Liver (tissue), 9 donors: ENCODE data around the gene GNG3. TPM values are rescaled to one million over a fixed set of nuclear protein-coding genes. Genes with fewer than 3 reads are reported as not detected.
"Not testable (repeated sequence)": the region's sequence is repeated elsewhere in the genome, so short reads cannot be mapped to it uniquely, and the experiment has no call there.

Experiments
- DNase-seq: peaks from one replicate; pipeline ENCODE4 v3.0.0-alpha.2; 2017; ENCODE audit warnings: low spot score
- H3K27ac ChIP-seq, 2 donors: one replicate each; pipeline ENCODE4 v1.7.0; 2013; ENCODE audit warnings: inconsistent platforms in 2 of 2, low read length in 2 of 2, control low read depth in 1 of 2, low read depth in 1 of 2, mild to moderate bottlenecking in 1 of 2
- H3K27me3 ChIP-seq, 4 donors: one replicate each; pipeline versions ENCODE4 v1.6.1 to v1.7.0; 2013; ENCODE audit warnings: low read length in 3 of 4, inconsistent platforms in 1 of 4, mild to moderate bottlenecking in 1 of 4, moderate library complexity in 1 of 4; ENCODE audit not compliant: control insufficient read depth in 4 of 4, insufficient read depth in 4 of 4
- H3K36me3 ChIP-seq, 4 donors: one replicate each; pipeline versions ENCODE4 v1.6.1 to v1.7.0; 2013; ENCODE audit warnings: low read length in 3 of 4, mild to moderate bottlenecking in 3 of 4, low read depth in 1 of 4, moderate library complexity in 1 of 4; ENCODE audit not compliant: control insufficient read depth in 4 of 4, insufficient read depth in 3 of 4
- H3K4me1 ChIP-seq, 4 donors: one replicate each; pipeline versions ENCODE4 v1.6.1 to v1.7.0; 2013; ENCODE audit warnings: low read length in 3 of 4, mild to moderate bottlenecking in 3 of 4, moderate library complexity in 1 of 4; ENCODE audit not compliant: control insufficient read depth in 4 of 4, insufficient read depth in 4 of 4
- H3K4me3 ChIP-seq, 3 donors: one replicate each; pipeline versions ENCODE4 v1.6.1 to v1.7.0; 2013; ENCODE audit warnings: low read length in 3 of 3, control low read depth in 1 of 3, low read depth in 1 of 3, mild to moderate bottlenecking in 1 of 3
- H3K9ac ChIP-seq, 2 donors: one replicate each; pipeline ENCODE4 v1.7.0; 2013; ENCODE audit warnings: low read length in 2 of 2, mild to moderate bottlenecking in 2 of 2, moderate library complexity in 2 of 2, control low read depth in 1 of 2, low read depth in 1 of 2
- H3K9me3 ChIP-seq, 4 donors: one replicate each; pipeline versions ENCODE4 v1.6.1 to v1.7.0; 2013; ENCODE audit warnings: low read length in 3 of 4; ENCODE audit not compliant: control insufficient read depth in 4 of 4
- EGR1 ChIP-seq, 2 donors: IDR thresholded peaks; 2 replicates each; pipeline ENCODE4 v1.6.1; 2016 to 2018; ENCODE audit warnings: antibody characterized with exemption in 2 of 2, low read depth in 2 of 2
- FOXA1 ChIP-seq: IDR thresholded peaks from 2 replicates; pipeline ENCODE4 v1.6.1; 2016; ENCODE audit warnings: antibody characterized with exemption
- FOXA2 ChIP-seq: IDR thresholded peaks from 2 replicates; pipeline ENCODE4 v1.6.1; 2016; ENCODE audit warnings: antibody characterized with exemption
- HNF4A ChIP-seq, 2 donors: conservative IDR thresholded peaks; 2 replicates each; pipeline ENCODE4 v1.6.1; 2016; ENCODE audit warnings: antibody characterized with exemption in 2 of 2, mild to moderate bottlenecking in 2 of 2
- HNF4G ChIP-seq: IDR thresholded peaks from 2 replicates; pipeline ENCODE4 v1.6.1; 2016; ENCODE audit warnings: antibody characterized with exemption
- JUND ChIP-seq, 2 donors: IDR thresholded peaks; 2 replicates each; pipeline ENCODE4 v1.6.1; 2016; ENCODE audit warnings: antibody characterized with exemption in 2 of 2
- NR2F2 ChIP-seq: IDR thresholded peaks from 2 replicates; pipeline ENCODE4 v1.6.1; 2016; ENCODE audit warnings: antibody characterized with exemption
- RAD21 ChIP-seq, 2 donors: IDR thresholded peaks; 2 replicates each; pipeline ENCODE4 v1.6.1; 2016; ENCODE audit warnings: antibody characterized with exemption in 2 of 2, mild to moderate bottlenecking in 2 of 2
- TAF1 ChIP-seq: conservative IDR thresholded peaks from 2 replicates; pipeline ENCODE4 v1.6.1; 2016; ENCODE audit warnings: antibody characterized with exemption, mild to moderate bottlenecking
- YY1 ChIP-seq: IDR thresholded peaks from 2 replicates; pipeline ENCODE4 v1.6.1; 2016; ENCODE audit warnings: antibody characterized with exemption, mild to moderate bottlenecking
- WGBS: extraction: QIAGEN DNeasy Blood & Tissue Kit; methylation state at CpG from one replicate; pipeline ENCODE4 v1.1.7; 2013; 5-methylcytosine and 5-hydroxymethylcytosine counted together
- polyA plus RNA-seq, 2 donors: library from polyadenylated mRNA; stranded (reverse) in 1 of 2; unstranded in 1 of 2; fragments of 200-250 nt in 1 of 2; fragments of >200 nt in 1 of 2; fragmentation: Nextera tagmentation in 1 of 2; extraction: Ambion mirVana in 1 of 2; gene quantifications; one replicate each; pipeline versions ENCODE4 v1.2.1 to v1.2.3, GENCODE V29; 2013 to 2015
- total RNA-seq, 2 donors: library from RNA; depleted of rRNA; stranded (reverse); fragments of >200 nt; gene quantifications; one replicate each; pipeline ENCODE4 v1.2.3, GENCODE V29; 2014
- TF ChIP-seq, protein P1 (sequence below): IDR thresholded peaks from 2 replicates; pipeline ENCODE4 v1.6.1; 2016; ENCODE audit warnings: antibody characterized with exemption
- TF ChIP-seq, protein P2 (sequence below): IDR thresholded peaks from 2 replicates; pipeline ENCODE4 v1.6.1; 2016; ENCODE audit warnings: antibody characterized with exemption
- TF ChIP-seq, protein P3 (sequence below): IDR thresholded peaks from 2 replicates; pipeline ENCODE4 v1.6.1; 2016; ENCODE audit warnings: antibody characterized with exemption
- TF ChIP-seq, protein P4 (sequence below): IDR thresholded peaks from 2 replicates; pipeline ENCODE4 v1.6.1; 2016; ENCODE audit warnings: antibody characterized with exemption, mild to moderate bottlenecking
- TF ChIP-seq, protein P5 (sequence below): fragments of 150-350 bp; IDR thresholded peaks from 2 replicates; pipeline ENCODE4 v1.5.1; 2017; ENCODE audit warnings: improper control_type of control experiment, low read depth, low read length; ENCODE audit not compliant: missing input control
- donor health status: healthy.
- donor health status: healthy.
- donor health status: healthy.
- donor health status: healthy.
- donor health status: healthy.

GNG3 gene
- total and polyA plus RNA-seq, 4 donors, result 0.19 TPM; not detected in 3

DNA sequence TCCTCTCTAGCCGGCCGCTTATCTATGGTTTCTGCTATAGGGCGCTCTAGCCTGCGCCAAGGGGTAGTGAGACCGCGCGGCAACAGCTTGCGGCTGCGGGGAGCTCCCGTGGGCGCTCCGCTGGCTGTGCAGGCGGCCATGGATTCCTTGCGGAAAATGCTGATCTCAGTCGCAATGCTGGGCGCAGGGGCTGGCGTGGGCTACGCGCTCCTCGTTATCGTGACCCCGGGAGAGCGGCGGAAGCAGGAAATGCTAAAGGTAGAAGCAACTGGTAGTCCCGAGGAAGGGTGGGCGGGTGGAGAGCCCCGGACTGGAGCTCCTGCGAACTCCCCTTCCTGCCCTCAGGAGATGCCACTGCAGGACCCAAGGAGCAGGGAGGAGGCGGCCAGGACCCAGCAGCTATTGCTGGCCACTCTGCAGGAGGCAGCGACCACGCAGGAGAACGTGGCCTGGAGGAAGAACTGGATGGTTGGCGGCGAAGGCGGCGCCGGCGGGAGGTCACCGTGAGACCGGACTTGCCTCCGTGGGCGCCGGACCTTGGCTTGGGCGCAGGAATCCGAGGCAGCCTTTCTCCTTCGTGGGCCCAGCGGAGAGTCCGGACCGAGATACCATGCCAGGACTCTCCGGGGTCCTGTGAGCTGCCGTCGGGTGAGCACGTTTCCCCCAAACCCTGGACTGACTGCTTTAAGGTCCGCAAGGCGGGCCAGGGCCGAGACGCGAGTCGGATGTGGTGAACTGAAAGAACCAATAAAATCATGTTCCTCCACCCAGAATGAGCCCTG is 35.7 kb upstream of the GNG3 start, which contains the start of the genes LBHD1 and UQCC3 (continued):
- TF ChIP-seq, protein P1, sequence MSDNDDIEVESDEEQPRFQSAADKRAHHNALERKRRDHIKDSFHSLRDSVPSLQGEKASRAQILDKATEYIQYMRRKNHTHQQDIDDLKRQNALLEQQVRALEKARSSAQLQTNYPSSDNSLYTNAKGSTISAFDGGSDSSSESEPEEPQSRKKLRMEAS, result no peak
- TF ChIP-seq FOXA1 (peak; percentile 38), YY1 (peak; percentile 91)

DNA sequence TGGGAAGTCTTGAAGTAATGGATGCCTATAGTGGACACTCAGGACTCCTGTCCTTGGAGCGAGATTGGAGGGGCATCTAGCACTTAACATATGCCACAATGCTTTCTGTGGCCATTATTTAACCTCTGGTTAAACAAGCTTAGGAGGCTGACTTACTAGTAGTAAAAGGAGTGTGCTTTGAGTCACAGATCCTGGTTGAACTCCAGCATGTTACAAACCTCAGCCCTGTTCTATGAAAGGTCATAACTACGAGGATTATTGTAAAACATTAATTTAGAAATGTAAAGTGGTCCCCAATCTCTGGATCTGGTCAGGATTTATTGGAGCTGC is 34.3 kb upstream of the GNG3 start:
- DNase-seq, result no peak
- 72% methylated on average over 2 of the region's 2 CpGs for WGBS
- Histone ChIP-seq H3K9ac (no peak overlapping the region), H3K36me3 (peaks cover 0 to 6% (median 3%) of the 10 kb centered on the region in 4 donors), H3K27ac (no peak overlapping the region), H3K4me1 (peaks cover 11 to 60% (median 49%) of the 10 kb centered on the region in 4 donors), H3K4me3 (no peak overlapping the region), H3K27me3 (no peaks in the 10 kb centered on the region), H3K9me3 (no peaks in the 10 kb centered on the region)
- TF ChIP-seq, protein P2, sequence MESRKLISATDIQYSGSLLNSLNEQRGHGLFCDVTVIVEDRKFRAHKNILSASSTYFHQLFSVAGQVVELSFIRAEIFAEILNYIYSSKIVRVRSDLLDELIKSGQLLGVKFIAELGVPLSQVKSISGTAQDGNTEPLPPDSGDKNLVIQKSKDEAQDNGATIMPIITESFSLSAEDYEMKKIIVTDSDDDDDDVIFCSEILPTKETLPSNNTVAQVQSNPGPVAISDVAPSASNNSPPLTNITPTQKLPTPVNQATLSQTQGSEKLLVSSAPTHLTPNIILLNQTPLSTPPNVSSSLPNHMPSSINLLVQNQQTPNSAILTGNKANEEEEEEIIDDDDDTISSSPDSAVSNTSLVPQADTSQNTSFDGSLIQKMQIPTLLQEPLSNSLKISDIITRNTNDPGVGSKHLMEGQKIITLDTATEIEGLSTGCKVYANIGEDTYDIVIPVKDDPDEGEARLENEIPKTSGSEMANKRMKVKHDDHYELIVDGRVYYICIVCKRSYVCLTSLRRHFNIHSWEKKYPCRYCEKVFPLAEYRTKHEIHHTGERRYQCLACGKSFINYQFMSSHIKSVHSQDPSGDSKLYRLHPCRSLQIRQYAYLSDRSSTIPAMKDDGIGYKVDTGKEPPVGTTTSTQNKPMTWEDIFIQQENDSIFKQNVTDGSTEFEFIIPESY, result no peak
- no peak for TF ChIP-seq TAF1

DNA sequence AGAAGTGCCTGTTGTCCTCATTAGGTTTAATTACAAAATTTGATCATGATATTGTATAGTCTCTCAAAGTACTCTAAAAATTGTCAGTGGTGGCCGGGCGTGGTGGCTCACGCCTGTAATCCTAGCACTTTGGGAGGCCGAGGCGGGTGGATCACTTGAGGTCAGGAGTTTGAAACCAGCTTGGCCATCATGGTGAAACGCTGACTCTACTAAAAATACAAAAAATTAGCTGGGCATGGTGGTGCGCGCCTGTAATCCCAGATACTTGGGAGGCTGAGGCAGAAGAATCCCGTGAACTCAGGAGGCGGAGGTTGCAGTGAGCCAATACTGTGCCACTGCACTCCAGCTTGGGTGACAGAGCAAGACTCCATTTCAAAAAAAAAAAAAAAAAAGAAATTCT is 32.1 kb upstream of the GNG3 start:
- not testable (repeated sequence) for H3K27ac ChIP-seq, H3K27me3 ChIP-seq, H3K4me3 ChIP-seq, H3K36me3 ChIP-seq, DNase-seq, H3K9ac ChIP-seq, H3K9me3 ChIP-seq
- WGBS, result 90% methylated on average over 10 of the region's 10 CpGs
- peaks cover 10 to 58% (median 46%) of the 10 kb centered on the region in 4 donors for H3K4me1 ChIP-seq

DNA sequence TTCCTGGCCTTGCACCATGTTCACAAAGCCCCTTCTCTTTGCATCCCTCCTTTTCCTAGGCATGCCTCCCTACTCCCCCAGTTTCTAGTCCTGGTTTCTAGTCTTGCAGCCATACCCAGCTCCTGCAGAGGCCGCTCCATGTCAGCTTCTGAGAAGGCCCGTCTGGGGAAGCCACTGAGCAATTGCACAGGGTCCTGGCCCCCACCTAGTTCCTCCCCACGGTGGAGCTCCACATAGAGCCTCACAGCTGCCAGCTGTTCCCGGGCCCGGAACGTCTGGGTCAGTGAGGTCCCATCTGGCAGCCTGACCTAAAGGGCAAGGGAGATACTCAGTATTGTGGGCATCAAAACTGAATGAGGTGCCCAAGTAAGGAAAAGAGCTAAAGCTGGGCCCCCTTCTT is 30.8 kb upstream of the GNG3 start:
- Histone ChIP-seq H3K27me3 (no peaks in the 10 kb centered on the region), H3K9me3 (no peaks in the 10 kb centered on the region), H3K4me1 (peaks cover 7 to 50% (median 42%) of the 10 kb centered on the region in 4 donors), H3K4me3 (no peak overlapping the region), H3K27ac (no peak overlapping the region), H3K9ac (no peak overlapping the region), H3K36me3 (peaks cover 0 to 6% (median 3%) of the 10 kb centered on the region in 4 donors)
- 57% methylated on average over 6 of the region's 6 CpGs for WGBS
- TF ChIP-seq EGR1 (IDR thresholded peaks at IDR 0.05; ENCODE audit: low read depth in 2 of 2), result no peak
- TF ChIP-seq YY1, result no peak
- no peak for TF ChIP-seq RAD21 (IDR thresholded peaks at IDR 0.05)
- TF ChIP-seq NR2F2, result no peak
- TF ChIP-seq, protein P1, result no peak
- TF ChIP-seq JUND (IDR thresholded peaks at IDR 0.05), result no peak
- TF ChIP-seq TAF1, result no peak
- TF ChIP-seq HNF4A (conservative IDR thresholded peaks at IDR 0.05), result no peak
- TF ChIP-seq, protein P2, result no peak
- TF ChIP-seq HNF4G, result no peak
- TF ChIP-seq, protein P3, sequence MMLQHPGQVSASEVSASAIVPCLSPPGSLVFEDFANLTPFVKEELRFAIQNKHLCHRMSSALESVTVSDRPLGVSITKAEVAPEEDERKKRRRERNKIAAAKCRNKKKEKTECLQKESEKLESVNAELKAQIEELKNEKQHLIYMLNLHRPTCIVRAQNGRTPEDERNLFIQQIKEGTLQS, result no peak
- TF ChIP-seq, protein P4, sequence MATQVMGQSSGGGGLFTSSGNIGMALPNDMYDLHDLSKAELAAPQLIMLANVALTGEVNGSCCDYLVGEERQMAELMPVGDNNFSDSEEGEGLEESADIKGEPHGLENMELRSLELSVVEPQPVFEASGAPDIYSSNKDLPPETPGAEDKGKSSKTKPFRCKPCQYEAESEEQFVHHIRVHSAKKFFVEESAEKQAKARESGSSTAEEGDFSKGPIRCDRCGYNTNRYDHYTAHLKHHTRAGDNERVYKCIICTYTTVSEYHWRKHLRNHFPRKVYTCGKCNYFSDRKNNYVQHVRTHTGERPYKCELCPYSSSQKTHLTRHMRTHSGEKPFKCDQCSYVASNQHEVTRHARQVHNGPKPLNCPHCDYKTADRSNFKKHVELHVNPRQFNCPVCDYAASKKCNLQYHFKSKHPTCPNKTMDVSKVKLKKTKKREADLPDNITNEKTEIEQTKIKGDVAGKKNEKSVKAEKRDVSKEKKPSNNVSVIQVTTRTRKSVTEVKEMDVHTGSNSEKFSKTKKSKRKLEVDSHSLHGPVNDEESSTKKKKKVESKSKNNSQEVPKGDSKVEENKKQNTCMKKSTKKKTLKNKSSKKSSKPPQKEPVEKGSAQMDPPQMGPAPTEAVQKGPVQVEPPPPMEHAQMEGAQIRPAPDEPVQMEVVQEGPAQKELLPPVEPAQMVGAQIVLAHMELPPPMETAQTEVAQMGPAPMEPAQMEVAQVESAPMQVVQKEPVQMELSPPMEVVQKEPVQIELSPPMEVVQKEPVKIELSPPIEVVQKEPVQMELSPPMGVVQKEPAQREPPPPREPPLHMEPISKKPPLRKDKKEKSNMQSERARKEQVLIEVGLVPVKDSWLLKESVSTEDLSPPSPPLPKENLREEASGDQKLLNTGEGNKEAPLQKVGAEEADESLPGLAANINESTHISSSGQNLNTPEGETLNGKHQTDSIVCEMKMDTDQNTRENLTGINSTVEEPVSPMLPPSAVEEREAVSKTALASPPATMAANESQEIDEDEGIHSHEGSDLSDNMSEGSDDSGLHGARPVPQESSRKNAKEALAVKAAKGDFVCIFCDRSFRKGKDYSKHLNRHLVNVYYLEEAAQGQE, result no peak
- TF ChIP-seq FOXA2, result no peak
- TF ChIP-seq, protein P5, sequence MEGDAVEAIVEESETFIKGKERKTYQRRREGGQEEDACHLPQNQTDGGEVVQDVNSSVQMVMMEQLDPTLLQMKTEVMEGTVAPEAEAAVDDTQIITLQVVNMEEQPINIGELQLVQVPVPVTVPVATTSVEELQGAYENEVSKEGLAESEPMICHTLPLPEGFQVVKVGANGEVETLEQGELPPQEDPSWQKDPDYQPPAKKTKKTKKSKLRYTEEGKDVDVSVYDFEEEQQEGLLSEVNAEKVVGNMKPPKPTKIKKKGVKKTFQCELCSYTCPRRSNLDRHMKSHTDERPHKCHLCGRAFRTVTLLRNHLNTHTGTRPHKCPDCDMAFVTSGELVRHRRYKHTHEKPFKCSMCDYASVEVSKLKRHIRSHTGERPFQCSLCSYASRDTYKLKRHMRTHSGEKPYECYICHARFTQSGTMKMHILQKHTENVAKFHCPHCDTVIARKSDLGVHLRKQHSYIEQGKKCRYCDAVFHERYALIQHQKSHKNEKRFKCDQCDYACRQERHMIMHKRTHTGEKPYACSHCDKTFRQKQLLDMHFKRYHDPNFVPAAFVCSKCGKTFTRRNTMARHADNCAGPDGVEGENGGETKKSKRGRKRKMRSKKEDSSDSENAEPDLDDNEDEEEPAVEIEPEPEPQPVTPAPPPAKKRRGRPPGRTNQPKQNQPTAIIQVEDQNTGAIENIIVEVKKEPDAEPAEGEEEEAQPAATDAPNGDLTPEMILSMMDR, result no peak
- no peak for DNase-seq
